Measurements from ENCODE around the gene CARM1.

CARM1 gene

DNA sequence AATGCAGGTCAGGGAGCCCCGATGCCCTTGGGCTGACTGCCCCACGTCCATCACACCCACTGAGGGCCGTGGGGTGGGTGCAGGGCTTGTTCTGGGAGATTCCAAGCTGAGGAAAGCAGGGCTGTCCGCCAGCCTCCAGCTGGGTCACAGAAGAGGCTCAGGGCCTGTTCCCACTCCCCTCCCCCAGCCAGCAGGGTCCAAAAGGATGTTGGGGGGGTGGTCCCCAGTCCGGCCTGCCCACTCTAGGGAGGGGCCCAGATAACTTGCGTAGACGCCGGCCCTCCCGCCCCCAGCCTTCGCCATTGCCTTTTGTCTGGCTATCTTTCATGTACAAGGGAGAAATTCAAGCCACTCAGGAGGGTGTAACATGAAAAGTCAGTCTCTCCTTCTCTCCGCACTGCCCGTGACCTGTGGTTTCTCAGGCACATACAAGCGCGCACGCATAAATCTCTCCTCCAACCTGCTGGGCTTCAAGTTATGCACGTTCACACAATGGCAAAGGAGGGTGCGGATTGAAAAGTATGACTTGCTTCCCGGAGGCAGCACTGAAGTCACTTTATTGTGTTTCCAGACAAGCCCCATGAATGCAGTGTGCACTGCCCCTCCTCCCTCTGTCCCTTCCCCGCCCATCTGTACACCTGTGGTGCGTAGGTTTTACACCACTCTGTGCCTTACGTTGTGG is 20.2 kb downstream of the CARM1 start:
- Histone ChIP-seq H4K8ac (ENCODE audit: low read length) (no peak overlapping the region), H3K79me1 (replicated peaks; ENCODE audit: low read length, poor library complexity, severe bottlenecking) (peaks cover 50% of the 10 kb centered on the region), H3K23ac (ENCODE audit: low read length in 2 of 2) (no peak overlapping the region), H3K4me1 (ENCODE audit: control insufficient read depth, insufficient read depth, low read depth, low read length) (peaks cover 38% of the 10 kb centered on the region), H3K18ac (ENCODE audit: low read depth in 1 of 2, low read length in 2 of 2) (no peak overlapping the region), H2BK15ac (ENCODE audit: low read depth, poor library complexity, severe bottlenecking) (no peak overlapping the region), H3K4ac (ENCODE audit: low read depth in 1 of 2, low read length in 2 of 2) (no peak overlapping the region), H3K27me3 (ENCODE audit: control insufficient read depth in 1 of 2, insufficient read depth in 1 of 2, low read length in 2 of 2) (no peaks in the 10 kb centered on the region), H3K9ac (ENCODE audit: low read length) (no peak overlapping the region), H2BK5ac (ENCODE audit: low read depth, low read length, poor library complexity, severe bottlenecking) (no peak overlapping the region), H2AK5ac (ENCODE audit: low read length, severe bottlenecking) (no peak overlapping the region), H3K9me3 (ENCODE audit: control insufficient read depth, low read length) (no peaks in the 10 kb centered on the region), H4K91ac (ENCODE audit: low read length) (no peak overlapping the region), H3K27ac (ENCODE audit: low read length, poor library complexity, severe bottlenecking) (no peak overlapping the region), H3K36me3 (ENCODE audit: control insufficient read depth in 1 of 2, insufficient read depth in 2 of 2, low read depth in 1 of 2, low read length in 2 of 2) (peaks cover 0 to 18% of the 10 kb centered on the region in 2 experiments), H2AFZ (ENCODE audit: low read depth, low read length) (no peak overlapping the region), H3K4me2 (ENCODE audit: low read length, poor library complexity, severe bottlenecking) (no peak overlapping the region), H3K14ac (ENCODE audit: low read length in 2 of 2) (no peak overlapping the region), H2BK12ac (ENCODE audit: low read length in 2 of 2) (no peak overlapping the region), H3K4me3 (ENCODE audit: insufficient read depth in 1 of 2, low read depth in 1 of 2, low read length in 2 of 2) (no peak overlapping the region), H2BK120ac (ENCODE audit: low read depth, low read length) (peak overlapping the region; percentile 9)
- WGBS: 92% methylated on average over 21 of the region's 21 CpGs
- no peak for DNase-seq

DNA sequence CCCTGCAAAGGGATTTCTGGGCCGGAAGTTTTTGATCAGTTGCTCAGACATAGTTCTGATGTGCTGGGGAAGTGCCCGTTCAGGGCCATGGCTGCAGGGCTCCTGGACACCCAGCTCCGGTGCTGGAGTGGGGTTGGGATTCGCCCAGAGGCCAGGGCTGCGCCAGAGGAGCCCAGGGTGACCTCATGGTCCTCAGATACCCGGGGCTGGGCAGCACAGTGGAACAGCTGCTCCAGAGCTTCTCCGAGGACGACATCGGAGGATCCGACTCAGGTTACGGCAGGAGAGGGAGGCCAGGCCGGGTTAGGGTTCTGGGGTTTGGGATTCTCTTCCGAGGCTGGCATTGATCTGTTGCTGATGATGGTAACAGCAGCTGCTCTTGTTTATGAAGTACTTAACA is 20.9 kb downstream of the CARM1 start:
- Histone ChIP-seq H4K8ac (ENCODE audit: low read length) (no peak overlapping the region), H3K27me3 (ENCODE audit: control insufficient read depth in 1 of 2, insufficient read depth in 1 of 2, low read length in 2 of 2) (no peaks in the 10 kb centered on the region), H3K9ac (ENCODE audit: low read length) (no peak overlapping the region), H2BK12ac (ENCODE audit: low read length in 2 of 2) (no peak overlapping the region), H3K27ac (ENCODE audit: low read length, poor library complexity, severe bottlenecking) (no peak overlapping the region), H3K79me1 (replicated peaks; ENCODE audit: low read length, poor library complexity, severe bottlenecking) (peaks cover 50% of the 10 kb centered on the region), H2BK120ac (ENCODE audit: low read depth, low read length) (no peak overlapping the region), H3K4me2 (ENCODE audit: low read length, poor library complexity, severe bottlenecking) (no peak overlapping the region), H4K91ac (ENCODE audit: low read length) (no peak overlapping the region), H3K4me3 (ENCODE audit: insufficient read depth in 1 of 2, low read depth in 1 of 2, low read length in 2 of 2) (no peak overlapping the region), H3K9me3 (ENCODE audit: control insufficient read depth, low read length) (no peaks in the 10 kb centered on the region), H2AK5ac (ENCODE audit: low read length, severe bottlenecking) (no peak overlapping the region), H3K14ac (ENCODE audit: low read length in 2 of 2) (no peak overlapping the region), H3K18ac (ENCODE audit: low read depth in 1 of 2, low read length in 2 of 2) (no peak overlapping the region), H3K4me1 (ENCODE audit: control insufficient read depth, insufficient read depth, low read depth, low read length) (peaks cover 41% of the 10 kb centered on the region), H2BK5ac (ENCODE audit: low read depth, low read length, poor library complexity, severe bottlenecking) (no peak overlapping the region), H2BK15ac (ENCODE audit: low read depth, poor library complexity, severe bottlenecking) (no peak overlapping the region), H3K36me3 (ENCODE audit: control insufficient read depth in 1 of 2, insufficient read depth in 2 of 2, low read depth in 1 of 2, low read length in 2 of 2) (peaks cover 0 to 15% of the 10 kb centered on the region in 2 experiments), H3K4ac (ENCODE audit: low read depth in 1 of 2, low read length in 2 of 2) (no peak overlapping the region), H3K23ac (ENCODE audit: low read length in 2 of 2) (peak overlapping the region in 1 of 2 experiments; percentile 15), H2AFZ (ENCODE audit: low read depth, low read length) (no peak overlapping the region)
- no peak for DNase-seq
- WGBS: 91% methylated on average over 7 of the region's 13 CpGs

- no peak overlapping the region for H4K91ac ChIP-seq (ENCODE audit: low read length)
- H3K14ac ChIP-seq (ENCODE audit: low read length in 2 of 2): no peak overlapping the region
- no peak for DNase-seq
- 91% methylated on average over 7 of the region's 7 CpGs for WGBS
- no peaks in the 10 kb centered on the region for H3K9me3 ChIP-seq (ENCODE audit: control insufficient read depth, low read length)
- no peak overlapping the region for H2BK15ac ChIP-seq (ENCODE audit: low read depth, poor library complexity, severe bottlenecking)
- H3K4ac ChIP-seq (ENCODE audit: low read depth in 1 of 2, low read length in 2 of 2): no peak overlapping the region
- H3K4me2 ChIP-seq (ENCODE audit: low read length, poor library complexity, severe bottlenecking): no peak overlapping the region
- H2BK12ac ChIP-seq (ENCODE audit: low read length in 2 of 2): no peak overlapping the region
- H3K4me3 ChIP-seq (ENCODE audit: insufficient read depth in 1 of 2, low read depth in 1 of 2, low read length in 2 of 2): no peak overlapping the region
- H3K27ac ChIP-seq (ENCODE audit: low read length, poor library complexity, severe bottlenecking): no peak overlapping the region
- no peak overlapping the region for H2BK5ac ChIP-seq (ENCODE audit: low read depth, low read length, poor library complexity, severe bottlenecking)
- peaks cover 50% of the 10 kb centered on the region for H3K79me1 ChIP-seq (replicated peaks; ENCODE audit: low read length, poor library complexity, severe bottlenecking)
- no peaks in the 10 kb centered on the region for H3K27me3 ChIP-seq (ENCODE audit: control insufficient read depth in 1 of 2, insufficient read depth in 1 of 2, low read length in 2 of 2)
- H3K36me3 ChIP-seq (ENCODE audit: control insufficient read depth in 1 of 2, insufficient read depth in 2 of 2, low read depth in 1 of 2, low read length in 2 of 2): peaks cover 0 to 9% of the 10 kb centered on the region in 2 experiments
- H2AK5ac ChIP-seq (ENCODE audit: low read length, severe bottlenecking): no peak overlapping the region
- peaks cover 40% of the 10 kb centered on the region for H3K4me1 ChIP-seq (ENCODE audit: control insufficient read depth, insufficient read depth, low read depth, low read length)
- no peak overlapping the region for H3K18ac ChIP-seq (ENCODE audit: low read depth in 1 of 2, low read length in 2 of 2)
- H2AFZ ChIP-seq (ENCODE audit: low read depth, low read length): no peak overlapping the region
- no peak overlapping the region for H4K8ac ChIP-seq (ENCODE audit: low read length)
- no peak overlapping the region for H3K9ac ChIP-seq (ENCODE audit: low read length)
- H3K23ac ChIP-seq (ENCODE audit: low read length in 2 of 2): no peak overlapping the region
- no peak overlapping the region for H2BK120ac ChIP-seq (ENCODE audit: low read depth, low read length)
Measured at GRCh38 chr19:10894911-10895213, 23.5 kb downstream of the CARM1 start.

DNA sequence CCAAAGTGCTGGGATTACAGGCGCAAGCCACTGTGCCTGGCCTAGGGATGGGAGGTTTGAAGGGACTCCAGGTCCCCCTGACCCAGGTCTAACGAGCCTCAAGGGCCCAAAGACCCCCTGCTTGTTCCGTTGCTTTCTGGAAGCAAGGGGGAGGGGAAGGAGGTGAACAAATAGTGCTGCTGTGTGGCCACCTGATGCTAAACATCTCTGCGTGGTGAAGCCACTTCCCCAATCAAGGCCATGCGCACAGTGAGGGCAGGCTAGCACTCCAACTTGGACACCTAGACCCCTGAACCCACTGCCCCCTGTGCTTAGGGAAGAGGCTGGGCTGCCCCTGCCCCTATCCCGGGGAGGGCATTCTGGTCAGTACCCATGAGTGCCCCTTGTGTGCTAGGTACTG is 24.0 kb downstream of the CARM1 start:
- H2AFZ ChIP-seq (ENCODE audit: low read depth, low read length): no peak overlapping the region
- H2BK5ac ChIP-seq (ENCODE audit: low read depth, low read length, poor library complexity, severe bottlenecking): no peak overlapping the region
- no peak overlapping the region for H3K4ac ChIP-seq (ENCODE audit: low read depth in 1 of 2, low read length in 2 of 2)
- H2BK15ac ChIP-seq (ENCODE audit: low read depth, poor library complexity, severe bottlenecking): no peak overlapping the region
- peaks cover 0 to 9% of the 10 kb centered on the region in 2 experiments for H3K36me3 ChIP-seq (ENCODE audit: control insufficient read depth in 1 of 2, insufficient read depth in 2 of 2, low read depth in 1 of 2, low read length in 2 of 2)
- no peak overlapping the region for H3K9ac ChIP-seq (ENCODE audit: low read length)
- H3K18ac ChIP-seq (ENCODE audit: low read depth in 1 of 2, low read length in 2 of 2): no peak overlapping the region
- H3K4me1 ChIP-seq (ENCODE audit: control insufficient read depth, insufficient read depth, low read depth, low read length): peaks cover 40% of the 10 kb centered on the region
- no peak overlapping the region for H3K23ac ChIP-seq (ENCODE audit: low read length in 2 of 2)
- H2BK120ac ChIP-seq (ENCODE audit: low read depth, low read length): no peak overlapping the region
- H3K9me3 ChIP-seq (ENCODE audit: control insufficient read depth, low read length): no peaks in the 10 kb centered on the region
- H4K8ac ChIP-seq (ENCODE audit: low read length): no peak overlapping the region
- peaks cover 49% of the 10 kb centered on the region for H3K79me1 ChIP-seq (replicated peaks; ENCODE audit: low read length, poor library complexity, severe bottlenecking)
- no peak overlapping the region for H3K14ac ChIP-seq (ENCODE audit: low read length in 2 of 2)
- 90% methylated on average over 6 of the region's 6 CpGs for WGBS
- H3K4me2 ChIP-seq (ENCODE audit: low read length, poor library complexity, severe bottlenecking): no peak overlapping the region
- no peak overlapping the region for H3K27ac ChIP-seq (ENCODE audit: low read length, poor library complexity, severe bottlenecking)
- H2BK12ac ChIP-seq (ENCODE audit: low read length in 2 of 2): no peak overlapping the region
- H3K4me3 ChIP-seq (ENCODE audit: insufficient read depth in 1 of 2, low read depth in 1 of 2, low read length in 2 of 2): no peak overlapping the region
- no peak overlapping the region for H2AK5ac ChIP-seq (ENCODE audit: low read length, severe bottlenecking)
- no peaks in the 10 kb centered on the region for H3K27me3 ChIP-seq (ENCODE audit: control insufficient read depth in 1 of 2, insufficient read depth in 1 of 2, low read length in 2 of 2)
- no peak for DNase-seq
- H4K91ac ChIP-seq (ENCODE audit: low read length): no peak overlapping the region

All from mesenchymal stem cell (in vitro differentiated cells and primary cell).